Body of pancreas (tissue), 4 donors: ENCODE data around the gene CNTNAP5. TPM values are rescaled to one million over a fixed set of nuclear protein-coding genes. Genes with fewer than 3 reads are reported as not detected.
"Not testable (repeated sequence)": the region's sequence is repeated elsewhere in the genome, so short reads cannot be mapped to it uniquely, and the experiment has no call there.

Experiments used
- ATAC-seq: fragments of 150-250 bp; one replicate; pipeline ENCODE4 v1.9.1; 2016
- DNase-seq, 4 donors: peaks; one replicate each; pipeline ENCODE4 v3.0.0-alpha.2; 2019
- H3K27ac ChIP-seq, 4 donors: fragments of 200-600 bp; sonication (generic); 1 replicate in 3 of 4; 2 replicates in 1 of 4; pipeline versions ENCODE4 v1.5.1 to v1.6.1; 2016 to 2019; ENCODE audit warnings: mild to moderate bottlenecking in 1 of 4, mixed read lengths in 1 of 4, moderate library complexity in 1 of 4
- H3K27me3 ChIP-seq, 2 donors: fragments of 200-600 bp; sonication (generic); one replicate each; pipeline ENCODE4 v1.6.0; 2016; ENCODE audit warnings: mild to moderate bottlenecking in 1 of 2
- H3K36me3 ChIP-seq, 2 donors: fragments of 200-600 bp; sonication (generic); replicated peaks in 1 of 2; 2 replicates each; pipeline ENCODE4 v1.5.1; 2016; ENCODE audit warnings: low read depth in 2 of 2; ENCODE audit not compliant: insufficient read depth in 1 of 2
- H3K4me1 ChIP-seq: fragments of 200-600 bp; sonication (generic); one replicate; pipeline ENCODE4 v1.6.0; 2016
- H3K4me3 ChIP-seq, 2 donors: fragments of 200-600 bp; sonication (generic); 1 replicate in 1 of 2; 2 replicates in 1 of 2; pipeline ENCODE4 v1.5.1; 2016 to 2019
- H3K9me3 ChIP-seq, 3 donors: fragments of 200-600 bp; sonication (generic); 1 replicate in 2 of 3; 2 replicates in 1 of 3; pipeline ENCODE4 v1.5.1; 2016
- CTCF ChIP-seq, 7 experiments: fragments of 450-650 bp in 4 of 7; fragments of 200-600 bp in 3 of 7; sonication (generic) in 3 of 7; IDR thresholded peaks; one replicate each; pipeline ENCODE4 v1.5.1; 2016 to 2019; ENCODE audit warnings: antibody characterized with exemption in 7 of 7
- POLR2A ChIP-seq, 3 donors: fragments of 450-650 bp; IDR thresholded peaks; one replicate each; pipeline ENCODE4 v1.6.1; 2016; ENCODE audit warnings: antibody characterized with exemption in 3 of 3, mild to moderate bottlenecking in 2 of 3
- WGBS, 2 donors: methylation state at CpG; one replicate each; pipeline ENCODE4 v1.1.5; 2017; 5-methylcytosine and 5-hydroxymethylcytosine counted together
- intact Hi-C: fragments of 100-400 bp; cut with DNase I; formaldehyde crosslinking; loops from one replicate; pipeline ENCODE4 v1.15.1; 2023
- total RNA-seq, 2 donors: library from RNA; depleted of rRNA; stranded (reverse); fragments of >200 nt; gene quantifications; one replicate each; pipeline ENCODE4 v1.1.0, GENCODE V29; 2016

Gene CNTNAP5
- total RNA-seq, 2 donors from 2014 or later: 0.26 to 0.33 TPM

GRCh38 chr2:124369181-124369580 is 344.1 kb downstream of the CNTNAP5 start:
- ATAC-seq: no peak
- Histone ChIP-seq H3K27ac (no peak overlapping the region), H3K9me3 (no peaks in the 10 kb centered on the region), H3K27me3 (no peaks in the 10 kb centered on the region), H3K4me1 (no peaks in the 10 kb centered on the region), H3K36me3 (no peaks in the 10 kb centered on the region), H3K4me3 (no peak overlapping the region)
- intact Hi-C loops: no loop called here
- WGBS, 2 donors: 56 to 65% methylated on average over 4 of the region's 4 CpGs
- no peak for DNase-seq
- no peak for TF ChIP-seq CTCF (IDR thresholded peaks at IDR 0.05)
- no peak for TF ChIP-seq POLR2A (IDR thresholded peaks at IDR 0.05)

- Histone ChIP-seq H3K27me3 (no peaks in the 10 kb centered on the region), H3K4me3 (no peak overlapping the region), H3K27ac (no peak overlapping the region), H3K36me3 (no peaks in the 10 kb centered on the region), H3K4me1 (no peaks in the 10 kb centered on the region), H3K9me3 (no peaks in the 10 kb centered on the region)
- 61 to 66% methylated on average over 3 of the region's 3 CpGs for WGBS, 2 donors
- DNase-seq (no peak), ATAC-seq (no peak)
- intact Hi-C loops: no loop called here
- TF ChIP-seq CTCF (IDR thresholded peaks at IDR 0.05) (no peak), POLR2A (IDR thresholded peaks at IDR 0.05) (no peak)
These were observed 355.2 kb downstream of the CNTNAP5 start for GRCh38 chr2:124380221-124380749.

- DNase-seq (no peak), ATAC-seq (no peak)
- H3K9me3 ChIP-seq: no peaks in the 10 kb centered on the region
- WGBS, 2 donors: 68 to 80% methylated on average over 1 of the region's 1 CpG
- no peaks in the 10 kb centered on the region for H3K4me1 ChIP-seq
- H3K27me3 ChIP-seq: no peaks in the 10 kb centered on the region
- TF ChIP-seq CTCF (IDR thresholded peaks at IDR 0.05) (no peak), POLR2A (IDR thresholded peaks at IDR 0.05) (no peak)
- H3K4me3 ChIP-seq: no peak overlapping the region
- H3K27ac ChIP-seq: no peak overlapping the region
- intact Hi-C loops: no loop called here
- H3K36me3 ChIP-seq: no peaks in the 10 kb centered on the region
These were observed 357.1 kb downstream of the CNTNAP5 start for GRCh38 chr2:124382067-124382618.

DNA sequence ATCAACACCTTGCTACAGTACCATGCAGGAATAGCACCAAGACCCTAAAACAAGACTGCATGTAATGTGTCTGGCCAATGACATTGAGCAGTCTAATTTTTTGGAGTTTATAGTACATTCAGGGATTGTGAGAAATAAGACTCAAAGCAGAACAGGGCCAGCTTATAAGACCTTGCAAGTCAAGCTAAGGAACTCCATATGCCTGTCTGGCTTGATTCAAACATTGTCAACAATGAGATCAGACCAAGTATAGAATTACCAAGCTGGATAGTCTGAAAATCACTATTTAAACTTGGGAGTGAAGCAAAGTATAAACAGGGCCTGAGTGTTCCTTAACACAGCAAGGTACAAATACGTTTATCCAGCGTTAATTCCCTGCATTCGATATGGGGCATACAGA is 370.9 kb downstream of the CNTNAP5 start:
- Histone ChIP-seq H3K36me3 (no peaks in the 10 kb centered on the region), H3K27ac (no peak overlapping the region), H3K4me1 (no peaks in the 10 kb centered on the region), H3K9me3 (no peaks in the 10 kb centered on the region), H3K27me3 (no peaks in the 10 kb centered on the region), H3K4me3 (no peak overlapping the region)
- 51 to 60% methylated on average over 3 of the region's 3 CpGs for WGBS, 2 donors
- DNase-seq (no peak), ATAC-seq (no peak)
- TF ChIP-seq CTCF (IDR thresholded peaks at IDR 0.05): no peak
- TF ChIP-seq POLR2A (IDR thresholded peaks at IDR 0.05): no peak
- intact Hi-C loops: no loop called here

DNA sequence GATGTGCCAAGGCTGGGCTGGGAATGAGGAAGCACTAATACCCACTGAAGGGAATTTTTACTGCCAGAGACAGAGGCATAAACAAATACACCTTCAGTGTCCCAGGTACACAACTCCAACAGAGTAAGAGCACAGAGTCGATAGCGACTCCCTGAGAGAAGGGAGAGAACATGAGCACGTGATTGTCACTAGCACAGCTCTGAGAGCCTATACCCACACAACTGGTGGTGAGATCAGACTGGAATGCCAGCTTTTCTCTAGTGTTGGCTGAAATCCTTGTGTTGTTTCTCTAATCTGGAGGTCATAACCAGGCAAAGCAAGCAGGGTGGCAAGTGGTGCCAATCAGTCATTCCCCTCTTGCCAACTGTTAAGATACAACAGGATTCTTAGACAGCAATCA is 377.2 kb downstream of the CNTNAP5 start:
- DNase-seq: no peak
- intact Hi-C loops: no loop called here
- H3K36me3 ChIP-seq: no peaks in the 10 kb centered on the region
- H3K27me3 ChIP-seq: no peaks in the 10 kb centered on the region
- no peak overlapping the region for H3K27ac ChIP-seq
- 60 to 62% methylated on average over 3 of the region's 3 CpGs for WGBS, 2 donors
- ATAC-seq: no peak
- no peaks in the 10 kb centered on the region for H3K4me1 ChIP-seq
- TF ChIP-seq POLR2A (IDR thresholded peaks at IDR 0.05) (no peak), CTCF (IDR thresholded peaks at IDR 0.05) (no peak)
- no peaks in the 10 kb centered on the region for H3K9me3 ChIP-seq
- no peak overlapping the region for H3K4me3 ChIP-seq

DNA sequence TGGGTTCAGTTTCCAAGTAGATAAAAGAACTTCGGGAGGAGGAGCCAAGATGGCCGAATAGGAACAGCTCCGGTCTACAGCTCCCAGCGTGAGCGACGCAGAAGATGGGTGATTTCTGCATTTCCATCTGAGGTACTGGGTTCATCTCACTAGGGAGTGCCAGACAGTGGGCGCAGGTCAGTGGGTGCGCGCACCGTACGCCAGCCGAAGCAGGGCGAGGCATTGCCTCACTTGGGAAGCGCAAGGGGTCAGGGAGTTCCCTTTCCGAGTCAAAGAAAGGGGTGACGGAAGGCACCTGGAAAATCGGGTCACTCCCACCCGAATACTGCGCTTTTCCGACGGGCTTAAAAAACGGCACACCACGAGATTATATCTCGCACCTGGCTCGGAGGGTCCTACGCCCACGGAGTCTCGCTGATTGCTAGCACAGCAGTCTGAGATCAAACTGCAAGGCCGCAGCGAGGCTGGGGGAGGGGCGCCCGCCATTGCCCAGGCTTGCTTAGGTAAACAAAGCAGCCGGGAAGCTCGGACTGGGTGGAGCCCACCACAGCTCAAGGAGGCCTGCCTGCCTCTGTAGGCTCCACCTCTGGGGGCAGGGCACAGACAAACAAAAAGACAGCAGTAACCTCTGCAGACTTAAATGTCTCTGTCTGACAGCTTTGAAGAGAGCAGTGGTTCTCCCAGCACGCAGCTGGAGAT is 382.9 kb downstream of the CNTNAP5 start:
- ATAC-seq, H3K4me3 ChIP-seq, intact Hi-C loops, H3K9me3 ChIP-seq, H3K36me3 ChIP-seq, H3K4me1 ChIP-seq, H3K27me3 ChIP-seq, H3K27ac ChIP-seq, DNase-seq: not testable (repeated sequence)
- WGBS, 2 donors: 81% methylated on average over 28 to 29 of the region's 35 CpGs
